GM12872 (cell line): ENCODE measurements around the gene LRRC8D.
A peak's percentile ranks its signal among the peaks of the same experiment; 100 is the strongest.

Experiments
- TF ChIP-seq, protein P1 (sequence below): IDR thresholded peaks from 3 replicates; pipeline ENCODE4 v1.5.1; 2011; ENCODE audit warnings: low read depth, mild to moderate bottlenecking, low read length, moderate library complexity; ENCODE audit not compliant: insufficient read depth

Gene LRRC8D

DNA sequence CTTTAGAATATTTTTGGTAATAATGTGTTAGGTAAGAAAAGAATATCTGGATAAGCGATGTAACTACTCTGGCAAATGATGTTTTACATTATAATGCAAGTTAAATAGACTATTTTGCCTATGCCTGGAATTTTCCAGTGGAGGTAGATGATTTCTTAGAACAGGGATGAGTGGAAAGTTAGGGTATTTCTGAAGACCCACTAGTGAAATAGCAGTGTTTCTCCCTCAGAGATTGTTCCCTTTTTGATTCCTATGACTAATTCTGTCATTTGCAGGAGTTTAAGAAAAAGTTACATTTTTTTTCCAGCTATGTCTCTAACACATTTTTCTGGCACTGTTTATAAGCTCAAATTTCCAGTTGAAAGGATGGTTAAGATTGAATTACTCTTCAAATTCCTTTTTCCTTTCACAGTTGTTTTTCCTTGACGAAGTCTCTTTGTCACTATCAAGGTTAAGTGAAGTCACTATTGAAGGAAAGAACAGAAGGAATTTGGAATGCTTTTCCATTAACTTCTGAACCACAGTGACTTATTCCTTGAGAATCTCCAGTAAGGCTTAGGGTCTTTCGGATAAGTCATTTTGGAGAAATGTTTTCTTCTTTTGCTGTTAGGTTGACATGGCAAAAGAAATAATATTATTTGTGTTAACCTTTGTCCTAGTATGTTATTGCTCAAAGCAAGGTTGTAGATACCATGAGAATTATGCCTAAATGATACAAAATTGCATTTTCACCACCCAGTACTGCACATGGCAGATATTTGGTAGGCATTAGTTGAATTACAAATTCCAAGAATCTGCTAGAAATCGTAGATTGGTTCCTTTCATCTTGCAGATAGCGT, 131.2 kb downstream of the LRRC8D start:
- TF ChIP-seq, protein P1, sequence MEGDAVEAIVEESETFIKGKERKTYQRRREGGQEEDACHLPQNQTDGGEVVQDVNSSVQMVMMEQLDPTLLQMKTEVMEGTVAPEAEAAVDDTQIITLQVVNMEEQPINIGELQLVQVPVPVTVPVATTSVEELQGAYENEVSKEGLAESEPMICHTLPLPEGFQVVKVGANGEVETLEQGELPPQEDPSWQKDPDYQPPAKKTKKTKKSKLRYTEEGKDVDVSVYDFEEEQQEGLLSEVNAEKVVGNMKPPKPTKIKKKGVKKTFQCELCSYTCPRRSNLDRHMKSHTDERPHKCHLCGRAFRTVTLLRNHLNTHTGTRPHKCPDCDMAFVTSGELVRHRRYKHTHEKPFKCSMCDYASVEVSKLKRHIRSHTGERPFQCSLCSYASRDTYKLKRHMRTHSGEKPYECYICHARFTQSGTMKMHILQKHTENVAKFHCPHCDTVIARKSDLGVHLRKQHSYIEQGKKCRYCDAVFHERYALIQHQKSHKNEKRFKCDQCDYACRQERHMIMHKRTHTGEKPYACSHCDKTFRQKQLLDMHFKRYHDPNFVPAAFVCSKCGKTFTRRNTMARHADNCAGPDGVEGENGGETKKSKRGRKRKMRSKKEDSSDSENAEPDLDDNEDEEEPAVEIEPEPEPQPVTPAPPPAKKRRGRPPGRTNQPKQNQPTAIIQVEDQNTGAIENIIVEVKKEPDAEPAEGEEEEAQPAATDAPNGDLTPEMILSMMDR, result no peak

DNA sequence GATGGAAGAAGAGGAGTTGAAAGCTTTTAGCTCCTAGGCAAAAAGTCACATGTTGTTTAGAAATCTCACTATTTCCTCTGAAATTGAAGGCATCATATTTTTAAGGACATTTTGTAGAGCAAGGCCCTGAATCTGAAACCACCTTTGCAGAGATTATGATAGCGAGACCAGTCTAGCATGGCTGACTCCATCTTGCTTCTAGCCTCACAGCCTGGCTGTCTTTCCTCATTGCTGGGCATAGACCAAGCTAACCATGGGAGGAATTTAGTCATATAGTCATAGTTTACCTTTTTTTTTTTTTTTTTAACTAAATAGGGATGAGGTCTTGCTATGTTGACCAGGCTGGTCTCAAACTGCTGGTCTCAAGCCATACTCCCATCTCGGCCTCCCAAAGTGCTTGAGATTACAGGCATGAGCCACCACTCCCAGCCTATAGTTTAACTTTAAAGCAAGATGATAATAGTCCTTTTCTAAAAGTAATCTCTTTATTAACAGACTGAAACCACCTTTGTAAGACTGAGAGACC, 131.8 kb downstream of the LRRC8D start:
- TF ChIP-seq, protein P1, result no peak

DNA sequence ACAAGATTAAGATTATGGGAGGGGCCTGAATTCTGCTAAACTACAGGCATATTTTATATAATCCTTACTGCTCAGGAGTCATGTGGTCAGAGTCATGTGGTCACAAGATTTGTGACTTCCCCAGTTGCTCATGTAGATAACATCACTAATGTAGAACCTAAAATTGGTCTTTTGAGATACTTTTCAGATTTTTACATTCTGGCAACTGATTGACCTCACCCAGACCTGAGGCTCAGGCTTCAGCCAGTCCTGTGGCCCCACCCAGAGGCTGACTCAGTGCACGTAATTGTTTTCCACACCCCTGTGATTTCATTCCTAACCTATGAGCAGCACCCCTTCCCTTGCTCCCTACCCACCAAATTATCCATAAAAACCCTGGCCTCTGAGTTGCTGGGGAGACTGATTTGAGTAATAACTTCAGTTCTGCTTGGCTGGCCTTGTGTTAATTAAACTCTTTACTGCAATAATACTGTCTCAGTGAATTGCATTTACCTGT, 132.3 kb downstream of the LRRC8D start:
- TF ChIP-seq, protein P1, result peak; percentile 52

DNA sequence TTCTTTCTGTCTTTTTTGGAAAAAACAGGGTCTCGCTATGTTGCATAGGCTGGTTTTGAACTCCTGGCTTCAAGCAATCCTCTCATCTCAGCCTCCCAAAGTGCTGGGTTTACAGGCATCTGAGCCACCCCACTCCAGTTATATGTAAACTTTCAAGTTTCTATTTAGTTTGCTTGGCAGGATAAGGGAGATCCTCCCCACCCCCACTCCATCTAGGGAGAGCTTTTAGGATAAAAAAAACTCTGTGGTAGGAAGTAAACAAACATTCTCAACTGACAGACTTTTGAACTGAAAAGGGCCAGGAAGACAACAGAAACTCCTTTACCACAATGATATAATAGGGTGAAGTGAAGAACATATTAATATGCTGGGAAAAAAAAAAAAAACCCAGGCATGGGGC, 133.1 kb downstream of the LRRC8D start:
- TF ChIP-seq, protein P1, result no peak

DNA sequence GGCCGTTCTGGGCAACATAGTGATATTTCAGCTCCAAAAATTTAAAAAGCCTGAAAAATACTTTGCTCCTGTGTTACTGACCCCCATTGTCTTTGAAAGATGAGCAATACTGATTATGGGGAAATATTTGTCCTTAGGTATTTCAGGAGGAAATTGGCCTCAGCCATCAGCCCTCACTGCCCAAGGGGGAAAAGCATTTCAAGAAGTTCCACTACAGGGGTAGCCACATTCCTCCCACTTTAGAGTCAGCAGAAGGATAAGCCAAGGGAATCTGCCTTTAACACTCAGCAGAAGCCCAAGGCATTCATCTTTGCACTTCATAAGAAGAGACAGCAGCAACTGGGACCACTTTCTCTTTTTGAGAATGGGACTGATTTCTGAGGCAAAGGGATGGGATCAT, 133.6 kb downstream of the LRRC8D start:
- TF ChIP-seq, protein P1, result no peak

DNA sequence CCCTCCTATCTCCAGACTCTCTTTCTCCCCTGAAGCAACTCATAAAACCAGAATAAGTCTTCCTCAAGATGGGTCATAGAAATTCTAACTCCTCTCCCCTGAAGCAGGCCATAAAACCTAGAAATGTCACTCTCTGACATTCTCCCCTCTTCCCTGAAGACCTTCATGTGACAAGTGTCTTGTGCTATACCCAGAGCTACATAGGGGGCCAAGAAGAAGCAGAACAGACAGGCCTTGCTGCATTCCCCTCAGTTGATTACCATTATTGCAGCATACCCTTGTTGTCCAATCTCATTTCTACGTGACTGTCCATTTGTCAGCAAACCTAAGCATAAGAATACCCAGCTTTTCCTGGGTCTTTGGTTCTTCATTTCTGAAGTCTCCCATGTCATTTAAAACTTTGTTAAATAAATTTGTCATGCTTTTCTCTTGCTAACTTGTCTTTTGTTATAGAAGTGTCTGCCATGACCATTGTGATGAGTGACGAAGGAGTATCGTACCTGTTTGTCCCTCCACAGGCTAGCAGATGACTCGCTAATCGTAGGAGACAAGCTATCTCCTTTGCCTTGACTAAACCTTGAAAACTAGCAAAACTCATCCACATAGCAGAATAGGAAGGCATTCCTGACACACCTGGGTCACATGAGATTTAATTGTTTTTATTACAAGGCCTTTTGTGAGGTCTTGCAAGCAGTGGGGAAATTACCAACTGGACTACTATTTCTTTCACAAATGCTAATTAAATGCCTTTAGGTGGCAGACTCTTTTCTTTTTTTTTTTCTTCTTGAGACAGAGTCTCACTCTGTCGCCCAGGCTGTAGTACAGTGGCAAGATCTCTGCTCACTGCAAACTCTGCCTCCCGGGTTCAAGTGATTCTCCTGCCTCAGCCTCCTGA, 134.7 kb downstream of the LRRC8D start:
- TF ChIP-seq, protein P1, result no peak

DNA sequence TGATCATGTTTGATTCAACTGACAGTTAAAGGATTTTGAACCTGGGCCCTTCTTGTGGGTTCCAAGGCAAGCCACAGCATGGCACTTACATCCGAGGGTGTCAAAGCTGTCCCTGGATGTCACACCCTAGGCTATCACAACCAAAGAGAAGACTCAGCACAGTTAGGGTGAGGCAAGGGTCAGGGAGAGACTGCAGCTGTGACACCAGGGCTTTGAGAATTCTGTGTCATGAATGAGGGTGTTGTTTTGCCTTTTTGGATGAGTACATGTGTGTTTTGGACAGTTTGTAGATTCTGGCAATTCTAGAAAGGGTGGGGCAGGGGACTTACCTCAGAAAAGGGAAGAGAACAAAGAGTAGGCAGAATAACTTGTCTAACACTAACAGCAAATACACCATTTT, 136.3 kb downstream of the LRRC8D start:
- TF ChIP-seq, protein P1, result no peak
